HL-60 (cell line): ENCODE measurements around the gene TBX5.

Experiments used
- CTCF ChIP-seq: IDR thresholded peaks from one replicate; pipeline ENCODE4 v1.5.1; 2011; ENCODE audit warnings: low read length, control low read depth, inconsistent platforms; ENCODE audit not compliant: insufficient read depth
- GABPA ChIP-seq: IDR thresholded peaks from 2 replicates; pipeline ENCODE4 v1.6.1; 2012; ENCODE audit warnings: low read depth
- POLR2AphosphoS5 ChIP-seq: IDR thresholded peaks from 2 replicates; pipeline ENCODE4 v1.6.1; 2012; ENCODE audit warnings: low read depth
- REST ChIP-seq: IDR thresholded peaks from 2 replicates; pipeline ENCODE4 v1.6.1; 2012; ENCODE audit warnings: low read depth; ENCODE audit not compliant: insufficient replicate concordance

GRCh38 chr12:114402084-114402717 lies 3.7 kb downstream of the TBX5 start:
- no peak for TF ChIP-seq REST
- TF ChIP-seq CTCF = no peak
- TF ChIP-seq GABPA = no peak
- no peak for TF ChIP-seq POLR2AphosphoS5
